HG03575 (cell line): ENCODE data around the gene GMIP.

Experiments
- ATAC-seq: cut with Tn5 transposase; IDR thresholded peaks from one replicate; pipeline ENCODE4 v1.9.1; 2021; ENCODE audit not compliant: unreplicated experiment, insufficient number of reproducible peaks, low FRiP score; ENCODE audit errors: extremely low read depth

Gene GMIP

GRCh38 chr19:19661141-19661674 lies 17.8 kb upstream of the GMIP start:
- no peak for ATAC-seq

- ATAC-seq, result no peak
Observed at GRCh38 chr19:19659646-19660245, 16.3 kb upstream of the GMIP start.

- no peak for ATAC-seq
Observed at GRCh38 chr19:19657397-19657783, 13.9 kb upstream of the GMIP start.

GRCh38 chr19:19656451-19657396 lies 13.3 kb upstream of the GMIP start:
- no peak for ATAC-seq

- ATAC-seq, result no peak
Observed at GRCh38 chr19:19655641-19656343, 12.3 kb upstream of the GMIP start.

- ATAC-seq, result no peak
Observed at GRCh38 chr19:19655051-19655594, 11.7 kb upstream of the GMIP start.

- no peak for ATAC-seq
Observed at GRCh38 chr19:19654441-19654840, 11.0 kb upstream of the GMIP start.

GRCh38 chr19:19653597-19654147 lies 10.2 kb upstream of the GMIP start:
- no peak for ATAC-seq

- ATAC-seq, result no peak
Observed at GRCh38 chr19:19652482-19653295, 9.2 kb upstream of the GMIP start.

GRCh38 chr19:19651076-19651475 lies 7.6 kb upstream of the GMIP start:
- no peak for ATAC-seq

- no peak for ATAC-seq
Observed at GRCh38 chr19:19650331-19650730, 6.9 kb upstream of the GMIP start.

- no peak for ATAC-seq
Observed at GRCh38 chr19:19649580-19649995, 6.1 kb upstream of the GMIP start.

- ATAC-seq, result no peak
Observed at GRCh38 chr19:19649155-19649554, 5.7 kb upstream of the GMIP start.

- ATAC-seq, result no peak
Observed at GRCh38 chr19:19647037-19647835, 3.8 kb upstream of the GMIP start.

- ATAC-seq, result no peak
Observed at GRCh38 chr19:19645233-19645870, 1.9 kb upstream of the GMIP start.

- ATAC-seq, result no peak
Observed at GRCh38 chr19:19644054-19644388, 564 bp upstream of the GMIP start.

GRCh38 chr19:19642506-19643157 lies 825 bp downstream of the GMIP start:
- ATAC-seq, result no peak
